GM04504 (cell line): ENCODE data around the gene GGT5.
"Not testable (repeated sequence)": the region's sequence is repeated elsewhere in the genome, so short reads cannot be mapped to it uniquely, and the experiment has no call there.

Experiments used
- DNase-seq: peaks from one replicate; pipeline ENCODE4 v3.0.0-alpha.2; 2012; ENCODE audit warnings: low read depth

GGT5 gene

DNA sequence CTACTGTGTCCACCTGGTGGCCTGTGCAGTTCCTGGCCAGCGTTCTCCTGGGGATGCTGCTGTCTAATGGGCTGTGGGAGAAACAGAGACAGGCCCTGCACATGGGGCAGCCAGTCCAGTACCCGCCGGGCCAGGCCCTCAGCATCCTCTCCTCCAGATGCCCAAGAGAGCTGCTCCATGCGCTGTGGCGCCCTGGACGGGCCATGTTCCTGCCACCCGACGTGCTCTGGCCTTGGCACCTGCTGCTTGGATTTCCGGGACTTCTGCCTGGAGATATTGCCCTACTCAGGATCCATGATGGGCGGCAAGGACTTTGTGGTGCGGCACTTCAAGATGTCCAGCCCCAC lies 62.0 kb downstream of the GGT5 start:
- DNase-seq = not testable (repeated sequence)

DNA sequence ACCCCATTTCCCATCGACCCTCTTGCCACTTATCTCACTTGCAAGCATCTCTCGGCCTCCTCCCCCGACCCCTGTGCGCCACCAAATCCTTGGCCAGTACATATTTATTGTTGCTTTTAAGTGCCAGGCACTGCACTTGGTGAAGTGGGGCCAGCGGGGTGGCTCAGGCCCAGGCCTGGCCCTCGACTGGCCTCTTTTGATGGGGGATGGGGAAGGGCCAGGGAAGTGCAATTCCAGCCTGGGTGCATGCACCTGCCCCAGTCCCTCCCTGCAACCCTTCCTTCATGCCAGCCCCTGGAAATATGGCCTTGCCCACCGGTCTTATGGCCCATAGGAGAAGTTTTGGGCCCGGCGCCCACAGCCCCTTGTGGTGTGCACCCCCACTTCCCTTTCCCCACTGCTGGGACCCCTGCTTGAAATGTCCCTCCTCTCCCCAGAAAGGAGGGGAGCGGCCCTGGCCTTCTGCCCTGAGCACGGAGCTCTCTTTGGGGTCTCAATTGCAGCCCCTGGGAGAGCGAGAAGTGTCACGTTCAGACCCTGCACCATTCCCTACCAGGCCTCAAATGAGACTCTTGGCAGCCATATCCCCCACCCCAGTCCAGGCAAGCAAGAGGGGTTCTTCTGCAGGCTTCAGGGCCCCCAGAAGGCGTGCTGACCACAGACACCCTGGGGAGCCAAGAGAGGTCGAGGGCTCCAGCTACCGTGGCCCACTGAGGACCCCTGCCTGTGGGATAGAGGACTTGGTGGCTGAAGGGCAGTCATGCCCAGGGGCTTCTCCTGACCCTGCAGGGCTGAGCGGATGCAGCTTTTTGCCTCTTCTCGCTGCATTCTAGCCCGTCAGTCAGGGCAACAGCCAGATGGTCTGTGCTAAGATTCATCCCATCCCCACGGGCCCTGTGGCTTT lies 62.6 kb downstream of the GGT5 start:
- no peak for DNase-seq

DNA sequence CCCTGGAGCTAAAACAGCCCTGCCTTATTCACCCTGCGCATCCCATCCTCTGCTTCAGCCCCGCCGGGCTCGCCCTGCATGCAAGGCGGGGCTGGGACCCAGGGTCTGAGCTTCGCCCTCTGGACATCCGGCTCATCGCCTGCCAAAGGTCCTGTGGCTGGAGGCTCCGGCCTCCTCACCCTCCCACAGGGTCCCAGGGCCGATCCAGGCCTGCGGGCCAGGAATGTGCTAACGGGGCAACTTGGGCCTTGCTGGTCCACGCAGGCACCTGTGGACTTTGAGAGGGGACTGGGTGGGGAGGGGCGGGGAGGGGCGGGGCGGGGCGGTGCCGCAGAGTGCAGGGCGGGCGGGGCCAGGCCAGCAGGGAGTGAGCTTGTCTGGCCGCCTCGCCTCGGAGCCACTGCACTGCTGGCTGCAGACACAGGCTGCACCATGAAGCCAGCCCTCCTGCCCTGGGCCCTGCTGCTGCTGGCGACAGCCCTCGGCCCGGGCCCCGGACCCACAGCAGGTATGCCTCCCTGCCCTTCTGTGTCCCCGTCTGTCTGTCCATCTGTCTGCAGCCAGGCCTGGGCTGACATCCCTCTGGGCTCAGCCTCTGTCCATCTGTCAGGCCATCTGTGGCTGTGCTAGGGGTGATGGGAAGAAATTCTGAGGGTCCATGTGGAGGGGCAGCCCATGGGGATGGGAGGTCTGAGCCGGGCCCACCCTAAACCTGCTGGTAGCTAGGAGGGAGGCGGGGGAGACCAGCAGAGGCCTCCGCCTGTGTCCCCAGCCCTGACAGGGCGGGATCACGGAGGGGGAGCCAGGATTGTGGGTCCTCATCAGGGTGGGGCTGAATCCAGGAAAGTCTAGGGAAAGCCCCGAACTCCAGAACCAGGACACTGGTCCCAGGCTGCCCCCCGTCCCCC lies 63.5 kb downstream of the GGT5 start, which contains the start of gene SUSD2:
Gene SUSD2 (plus strand): TSS at position 400 of the 908 bp plus-strand sequence. CDS start 33 bp downstream, at position 433.
- no peak for DNase-seq

DNA sequence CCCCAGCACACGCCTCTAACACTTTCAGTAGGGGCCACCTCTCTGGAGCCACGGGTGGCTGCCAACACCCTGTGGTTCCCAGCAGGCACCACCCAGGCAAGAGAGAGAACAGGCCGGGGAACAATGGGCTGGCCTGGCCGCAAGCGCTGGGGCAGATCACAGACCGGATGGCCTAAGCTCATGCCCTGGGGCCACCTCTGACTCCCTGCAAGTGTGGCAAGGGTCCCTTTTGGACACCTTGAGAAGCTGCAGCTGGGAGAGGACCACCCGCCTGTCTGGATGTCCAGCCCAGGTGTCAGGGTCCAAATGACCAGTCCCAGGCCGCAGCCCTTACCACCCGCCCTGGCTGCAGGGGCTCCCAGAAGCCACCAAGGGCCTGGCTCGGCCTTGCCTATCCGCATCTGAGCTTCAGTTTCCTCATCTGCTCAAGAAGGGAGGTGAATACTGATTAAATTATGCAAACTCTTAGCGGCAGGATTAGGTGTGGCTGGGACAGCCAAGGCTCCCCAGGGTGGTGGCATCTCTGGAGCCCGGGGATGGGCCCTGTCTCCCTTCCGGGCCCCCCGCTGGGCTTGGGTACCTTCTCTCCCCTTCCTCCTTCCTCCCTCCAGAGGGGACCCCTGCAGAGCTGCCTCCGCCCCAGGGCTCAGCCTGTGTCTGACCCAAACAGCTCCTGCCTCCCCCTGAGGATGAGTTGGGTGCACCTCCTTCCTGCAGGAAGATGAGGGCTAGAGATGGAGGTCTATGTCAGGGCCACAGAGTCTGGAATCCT lies 64.4 kb downstream of the GGT5 start:
- DNase-seq = no peak

DNA sequence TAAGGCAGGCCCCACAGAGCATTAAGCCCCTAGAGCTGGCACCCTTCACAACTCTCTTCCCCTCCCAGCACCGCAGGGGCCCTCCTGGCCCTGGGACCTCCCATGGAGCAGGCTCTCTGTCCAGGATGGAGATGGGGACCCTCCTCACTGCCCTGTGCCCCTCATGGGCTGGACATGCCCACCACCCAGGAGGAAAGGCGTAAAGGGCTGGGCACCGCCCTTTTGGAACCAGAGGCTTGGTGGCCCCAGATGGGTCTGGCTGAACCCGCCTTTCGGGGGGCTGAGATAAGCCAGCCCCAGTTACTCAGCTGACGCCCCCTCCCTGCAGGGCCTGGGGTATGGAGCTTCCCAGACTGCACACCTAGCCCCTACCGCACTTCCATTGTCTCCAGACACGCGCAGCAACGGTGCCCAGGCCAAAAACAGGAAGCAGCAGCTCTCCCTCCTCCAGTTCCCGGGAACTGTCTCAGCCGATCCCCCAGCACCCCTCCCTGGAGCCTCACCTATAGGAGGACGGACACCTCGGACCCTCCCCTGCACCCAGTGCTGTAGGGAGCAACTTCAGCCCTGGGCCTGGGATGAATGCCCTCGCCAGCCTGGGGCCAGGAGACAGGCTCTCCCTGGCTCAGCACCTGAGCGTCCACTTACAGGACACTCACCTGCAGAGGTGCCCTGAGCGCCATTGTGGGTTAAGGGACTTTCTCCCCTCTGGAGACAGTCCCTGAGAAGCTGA lies 65.2 kb downstream of the GGT5 start:
- DNase-seq = no peak

DNA sequence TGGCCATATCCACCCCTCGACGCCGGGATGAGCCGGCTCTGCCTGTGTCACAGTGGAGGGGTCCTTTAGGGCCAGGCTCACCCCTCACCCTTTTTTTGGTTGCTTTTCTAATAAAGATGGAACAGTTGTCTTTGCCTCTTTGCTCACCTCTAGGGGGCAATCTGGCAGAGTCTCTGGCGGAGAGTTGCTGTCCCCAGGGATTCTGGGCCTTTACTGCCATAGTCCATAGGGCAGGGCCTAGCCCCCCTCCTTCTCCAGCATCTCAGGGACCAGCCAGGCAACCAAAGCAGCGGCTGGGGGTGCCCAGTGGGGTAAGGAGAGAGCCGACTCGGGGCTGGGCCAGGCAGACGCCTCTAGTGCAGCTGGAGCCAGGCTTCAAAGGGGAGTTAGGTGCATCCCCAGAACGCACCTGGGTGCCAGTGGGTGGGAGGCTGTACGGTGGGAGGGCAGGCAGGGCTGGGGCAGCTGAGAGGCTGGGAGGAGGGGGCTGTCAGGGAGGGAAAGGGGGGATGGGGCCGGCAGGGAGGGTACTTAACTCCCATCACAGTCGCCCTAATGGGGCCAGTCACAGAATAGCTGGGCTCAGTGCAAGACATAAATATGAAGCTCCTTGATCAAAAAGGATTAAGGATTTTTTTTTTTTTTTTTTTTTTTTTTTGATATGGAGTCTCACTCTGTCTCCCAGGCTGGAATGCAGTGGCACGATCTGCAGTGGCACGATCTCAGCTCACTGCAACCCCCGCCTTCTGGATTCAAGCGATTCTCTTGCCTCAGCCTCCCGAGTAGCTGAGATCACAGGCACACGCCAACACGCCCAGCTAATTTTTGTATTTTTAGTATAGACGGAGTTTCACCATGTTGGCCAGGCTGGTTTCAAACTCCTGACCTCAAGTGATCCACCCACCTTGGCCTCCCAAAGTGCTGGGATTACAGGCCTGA lies 66.1 kb downstream of the GGT5 start:
- no peak for DNase-seq

DNA sequence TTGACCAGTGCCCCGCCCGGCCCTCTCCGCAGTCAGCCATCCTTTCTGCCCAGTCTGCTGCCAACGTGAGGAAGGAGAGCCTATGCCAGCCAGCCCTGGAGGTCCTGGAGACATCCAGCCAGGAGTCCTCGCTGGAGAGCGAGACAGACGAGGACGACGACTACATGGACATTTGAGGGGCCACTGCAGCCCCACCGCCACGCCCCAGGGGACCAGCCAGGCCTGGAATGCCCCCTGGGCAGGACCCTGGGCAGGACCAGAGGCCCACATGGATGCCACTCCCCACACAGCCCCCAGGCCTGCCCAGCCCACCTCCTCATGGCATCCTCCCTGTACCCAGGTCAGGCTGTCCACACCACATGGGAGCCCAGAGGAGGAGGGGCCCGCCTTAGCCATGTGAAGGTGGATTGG lies 66.9 kb downstream of the GGT5 start:
- DNase-seq = no peak

DNA sequence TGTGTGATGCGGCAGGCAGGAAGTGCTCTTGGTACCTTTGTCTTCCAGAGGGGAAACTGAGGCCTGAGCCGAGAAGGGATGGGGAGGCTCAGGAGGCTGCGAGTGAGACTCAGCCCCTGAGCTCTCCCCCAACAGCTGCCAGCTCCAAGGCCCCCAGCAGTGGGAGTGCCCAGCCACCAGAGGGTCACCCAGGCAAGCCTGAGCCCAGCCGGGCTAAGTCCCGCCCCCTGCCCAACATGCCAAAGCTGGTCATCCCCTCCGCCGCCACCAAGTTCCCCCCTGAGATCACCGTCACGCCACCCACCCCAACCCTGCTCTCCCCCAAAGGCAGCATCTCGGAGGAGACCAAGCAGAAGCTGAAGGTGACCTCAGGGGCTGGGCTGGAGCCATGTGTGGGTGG lies 67.4 kb downstream of the GGT5 start:
- DNase-seq = no peak

DNA sequence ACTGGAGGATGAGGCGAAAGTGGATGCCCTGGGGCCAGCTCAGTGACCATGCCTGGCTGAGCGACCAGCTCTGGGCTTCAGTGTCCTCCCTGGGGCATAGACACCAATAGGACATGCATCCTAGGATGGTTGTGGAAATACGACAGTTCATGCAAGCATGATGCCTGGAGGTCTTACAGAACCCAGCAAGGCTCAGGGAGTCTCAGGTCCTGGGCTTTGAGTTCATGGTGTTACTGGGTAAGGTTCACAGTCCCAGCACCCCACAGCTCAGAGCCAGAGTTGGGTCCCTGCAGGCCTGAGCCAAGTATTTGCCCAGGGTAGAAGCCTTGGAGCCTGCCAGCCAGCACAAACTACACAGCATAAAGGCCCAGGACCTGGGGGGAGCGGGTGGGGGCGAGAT lies 67.8 kb downstream of the GGT5 start:
- no peak for DNase-seq

DNA sequence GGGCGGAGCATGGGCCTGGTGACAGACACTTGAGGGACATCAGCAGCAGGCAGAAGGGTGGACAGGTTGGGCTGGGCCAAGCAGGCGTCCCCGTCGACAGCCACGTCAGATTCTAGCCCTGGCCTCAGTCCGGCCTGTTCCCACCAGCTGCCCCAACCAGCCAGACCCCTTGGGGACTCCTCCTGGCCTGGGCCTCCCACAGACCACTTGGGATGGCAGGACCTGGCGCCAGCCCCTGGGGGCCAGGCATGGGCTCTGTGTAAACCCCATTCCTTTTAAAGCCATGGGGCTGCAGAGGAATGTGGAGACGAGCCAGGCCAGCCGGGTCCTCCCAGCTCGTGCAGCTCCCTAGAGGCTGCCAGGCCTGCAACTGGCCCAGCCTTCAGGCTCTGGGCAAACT lies 68.3 kb downstream of the GGT5 start:
- DNase-seq = no peak

DNA sequence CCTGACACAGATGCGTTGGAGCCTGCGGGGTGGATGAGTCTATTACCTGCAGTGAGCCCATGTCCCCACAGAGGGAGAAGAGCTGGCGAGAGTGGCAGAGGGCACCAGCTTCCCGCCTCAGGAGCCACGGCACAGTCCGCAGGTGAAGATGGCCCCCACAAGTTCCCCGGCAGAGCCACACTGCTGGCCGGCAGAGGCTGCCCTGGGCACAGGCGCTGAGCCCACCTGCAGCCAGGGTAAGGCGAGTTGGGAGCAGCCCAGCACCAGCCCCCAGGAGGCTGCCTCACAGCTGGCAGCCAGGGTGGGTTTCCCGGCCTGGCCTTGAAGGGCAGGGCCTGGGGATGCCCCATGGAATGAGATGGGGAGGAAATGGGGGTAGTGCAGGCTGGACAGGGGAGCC lies 68.8 kb downstream of the GGT5 start:
- DNase-seq = no peak

DNA sequence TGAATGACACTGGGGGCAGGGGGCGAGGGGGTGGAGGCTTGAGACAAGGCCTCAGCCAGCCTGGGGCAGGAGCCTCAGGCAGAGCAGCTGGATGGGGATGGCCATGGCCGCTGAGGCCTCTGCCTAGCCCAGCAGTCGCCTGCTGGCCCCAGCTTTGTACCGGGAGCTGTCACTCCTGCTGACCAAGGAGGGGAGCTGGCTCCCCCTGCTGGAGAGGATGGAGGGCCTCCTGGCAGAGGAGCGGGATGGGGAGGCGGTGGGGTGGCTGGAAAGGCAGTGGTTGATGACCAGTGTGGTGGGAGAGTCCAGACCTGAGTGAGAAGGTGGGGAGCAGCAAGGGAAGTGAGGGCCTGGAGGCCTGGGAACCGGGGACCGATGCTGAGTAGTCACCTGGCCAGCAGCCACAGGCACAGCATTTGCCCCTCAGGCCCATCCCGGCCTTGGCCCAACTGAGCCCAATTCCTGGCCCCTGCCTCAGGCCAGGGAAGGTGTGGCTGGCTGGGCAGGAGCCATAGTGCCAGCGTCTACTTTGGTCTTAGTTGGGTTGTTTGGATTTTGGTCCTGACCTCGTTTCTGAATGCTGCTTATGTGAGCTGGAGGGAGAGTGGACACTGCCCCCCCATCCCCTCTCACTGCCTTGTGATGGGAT lies 69.6 kb downstream of the GGT5 start:
- DNase-seq = peak; percentile 57

DNA sequence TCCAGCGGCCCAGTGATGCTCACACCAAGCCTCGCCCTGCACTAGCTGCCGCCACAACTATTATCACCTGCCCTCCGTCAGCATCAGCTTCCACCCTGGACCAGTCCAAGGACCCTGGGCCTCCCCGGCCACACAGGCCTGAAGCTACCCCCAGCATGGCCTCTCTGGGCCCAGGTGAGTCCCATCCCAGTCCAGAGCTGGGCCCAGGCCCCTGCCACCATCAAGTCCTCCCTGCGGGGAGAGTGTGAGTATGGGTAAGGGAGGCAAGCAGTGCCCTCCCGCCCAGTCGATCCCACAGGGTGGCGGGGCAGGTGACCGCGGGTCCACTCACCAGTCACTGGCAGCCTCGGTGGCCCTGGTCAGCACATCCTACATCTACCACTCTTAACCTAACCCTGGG lies 73.1 kb downstream of the GGT5 start:
- no peak for DNase-seq

DNA sequence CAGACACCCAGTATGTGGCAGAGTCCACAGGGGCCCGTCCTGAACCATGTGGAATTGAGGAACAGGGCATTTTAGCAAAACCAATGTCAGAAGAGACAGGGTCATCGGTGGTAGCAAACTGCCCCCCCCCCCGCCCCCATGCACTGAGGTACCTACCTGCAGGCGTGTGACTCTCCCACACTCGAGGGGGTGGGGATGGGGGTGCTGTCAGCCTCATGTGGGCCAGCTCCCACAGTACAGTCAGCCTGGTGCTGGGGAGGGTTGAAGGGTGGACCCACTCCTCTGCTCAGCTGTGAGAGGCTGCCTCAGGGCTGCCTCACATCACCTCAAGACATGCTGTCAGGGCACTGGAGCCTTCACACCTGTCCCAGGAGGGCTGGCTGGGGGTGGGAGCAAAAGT lies 74.2 kb downstream of the GGT5 start:
- no peak for DNase-seq

DNA sequence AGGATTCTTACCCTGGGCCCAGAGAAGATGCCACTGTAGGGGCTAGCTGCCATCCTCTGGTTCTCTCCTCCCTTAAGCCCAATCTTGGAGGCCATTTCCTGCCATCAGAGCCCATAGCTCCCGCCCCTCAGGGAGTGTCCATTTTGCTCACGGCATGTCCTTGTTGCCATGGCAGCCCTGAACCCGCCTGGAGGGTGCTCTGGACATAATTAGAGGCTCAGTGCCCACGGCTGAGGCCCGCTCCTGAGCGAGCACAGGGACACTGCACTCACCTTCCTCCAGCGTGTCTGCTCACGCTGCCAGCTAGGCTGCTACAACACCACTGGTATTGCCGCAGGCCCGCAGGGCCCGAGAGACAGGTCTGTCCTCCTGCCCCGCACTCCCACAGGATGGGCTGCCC lies 74.7 kb downstream of the GGT5 start:
- DNase-seq = no peak
